ENCODE results near the gene LINC01488.

Gene LINC01488

DNA sequence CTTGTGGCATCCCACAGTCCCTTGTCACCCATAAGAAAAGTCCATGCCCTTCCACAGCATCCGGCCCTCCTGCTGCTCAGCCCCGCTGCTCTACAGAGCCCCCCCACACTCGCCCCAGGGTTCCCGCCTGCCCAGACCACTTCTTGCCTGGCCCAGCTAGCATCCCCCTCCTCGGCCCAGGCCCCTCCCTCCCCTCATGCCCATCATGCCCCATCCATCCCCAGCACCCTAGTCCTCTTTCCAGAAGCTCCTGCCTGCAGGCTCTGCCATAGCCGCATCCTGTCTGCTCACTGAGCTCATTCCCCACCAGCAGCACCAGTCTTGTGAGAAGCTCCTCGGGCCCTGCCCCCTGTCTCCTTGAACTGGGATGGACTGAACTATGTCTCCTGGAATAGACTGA lies 54.4 kb downstream of the LINC01488 start:
- in situ Hi-C loops (cut with HindIII; ENCODE audit: low pct_ligation_motif_present, low pct_unique_long_range_greater_than_20kb, low sequenced_read_pairs) = no loop called here
- DNase-seq = no peak

DNA sequence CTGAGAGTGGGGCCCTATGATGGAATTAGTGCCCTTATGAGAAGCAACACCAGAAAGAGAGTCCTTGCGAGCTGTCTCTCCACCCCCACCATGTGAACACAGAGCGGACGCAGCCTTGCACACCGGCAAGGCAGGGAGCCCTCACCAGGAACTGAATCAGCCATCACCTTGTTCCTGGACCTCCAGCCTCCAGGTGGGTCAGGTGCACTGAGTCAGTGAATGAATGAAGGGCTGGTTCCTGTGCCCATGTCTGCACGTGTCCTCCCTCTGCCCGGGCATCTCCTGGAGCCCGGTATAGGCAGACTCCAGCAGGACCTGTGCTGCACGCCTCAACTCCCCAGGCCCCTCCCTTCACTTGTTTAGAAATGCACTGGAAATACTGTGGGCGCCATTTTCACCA lies 54.9 kb downstream of the LINC01488 start:
- DNase-seq = no peak
- in situ Hi-C loops (cut with HindIII; ENCODE audit: low pct_ligation_motif_present, low pct_unique_long_range_greater_than_20kb, low sequenced_read_pairs) = no loop called here

- in situ Hi-C loops (cut with HindIII; ENCODE audit: low pct_ligation_motif_present, low pct_unique_long_range_greater_than_20kb, low sequenced_read_pairs) = no loop called here
- no peak for DNase-seq
Observed at GRCh38 chr11:69537126-69537525, 55.7 kb downstream of the LINC01488 start.

- DNase-seq = no peak
- in situ Hi-C loops (cut with HindIII; ENCODE audit: low pct_ligation_motif_present, low pct_unique_long_range_greater_than_20kb, low sequenced_read_pairs) = no loop called here
Observed at GRCh38 chr11:69537855-69538640, 56.6 kb downstream of the LINC01488 start.

- in situ Hi-C loops (cut with HindIII; ENCODE audit: low pct_ligation_motif_present, low pct_unique_long_range_greater_than_20kb, low sequenced_read_pairs) = no loop called here
- no peak for DNase-seq
Observed at GRCh38 chr11:69538854-69539253, 57.4 kb downstream of the LINC01488 start.

DNA sequence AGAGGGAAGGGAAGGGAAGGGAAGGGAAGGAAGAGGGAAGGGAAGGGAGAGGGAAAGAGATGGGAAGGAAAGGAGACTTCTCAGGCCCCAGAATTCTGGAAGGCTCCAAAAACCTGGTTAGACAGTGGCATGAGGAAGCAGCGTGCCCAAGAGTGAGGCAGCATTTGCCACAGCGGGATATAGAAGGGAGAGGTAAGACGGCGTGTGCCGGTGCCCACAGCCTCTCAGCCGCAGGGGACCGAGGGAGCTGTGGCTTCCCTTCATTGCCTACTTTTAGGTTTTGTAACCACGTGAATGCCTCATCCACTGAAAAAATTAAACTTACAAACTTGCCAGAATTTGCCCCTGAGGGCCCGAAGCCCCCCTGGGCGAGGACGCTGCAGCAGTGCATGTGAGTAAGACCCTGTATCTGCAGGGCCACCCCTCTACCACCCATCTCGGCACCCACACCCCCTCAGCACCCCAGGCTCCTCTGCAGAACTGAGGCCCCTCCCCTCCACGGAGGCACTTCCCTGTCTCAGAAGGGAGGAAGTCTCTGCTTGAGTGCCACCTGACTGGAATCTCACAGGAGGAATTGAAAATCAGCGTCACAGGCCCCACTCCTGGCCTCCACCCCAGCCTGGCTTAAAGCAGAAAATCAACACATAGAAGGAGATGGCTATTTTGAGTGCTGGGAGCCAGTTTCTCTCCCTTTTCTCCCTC lies 58.1 kb downstream of the LINC01488 start:
- DNase-seq = no peak
- in situ Hi-C loops (cut with HindIII; ENCODE audit: low pct_ligation_motif_present, low pct_unique_long_range_greater_than_20kb, low sequenced_read_pairs) = no loop called here

GRCh38 chr11:69540118-69541000 lies 58.9 kb downstream of the LINC01488 start:
- in situ Hi-C loops (cut with HindIII; ENCODE audit: low pct_ligation_motif_present, low pct_unique_long_range_greater_than_20kb, low sequenced_read_pairs) = no loop called here
- DNase-seq = peak; percentile 32

GRCh38 chr11:69541001-69541285 lies 59.5 kb downstream of the LINC01488 start:
- DNase-seq = no peak
- in situ Hi-C loops (cut with HindIII; ENCODE audit: low pct_ligation_motif_present, low pct_unique_long_range_greater_than_20kb, low sequenced_read_pairs) = no loop called here

GRCh38 chr11:69541501-69542313 lies 60.2 kb downstream of the LINC01488 start:
- DNase-seq = peak; percentile 87
- in situ Hi-C loops (cut with HindIII; ENCODE audit: low pct_ligation_motif_present, low pct_unique_long_range_greater_than_20kb, low sequenced_read_pairs) = no loop called here

- DNase-seq = no peak
- in situ Hi-C loops (cut with HindIII; ENCODE audit: low pct_ligation_motif_present, low pct_unique_long_range_greater_than_20kb, low sequenced_read_pairs) = no loop called here
Observed at GRCh38 chr11:69542314-69543168, 61.1 kb downstream of the LINC01488 start.

Measured in ACHN (cell line).